WI38 (cell line): ENCODE results near the gene APBA2.

Source experiments
- H3K4me3 ChIP-seq: 2 replicates; pipeline ENCODE4 v1.5.1; 2011; ENCODE audit warnings: low read depth, mild to moderate bottlenecking, control low read depth, low read length
- CTCF ChIP-seq: IDR thresholded peaks from 2 replicates; pipeline ENCODE4 v1.5.1; 2012; ENCODE audit warnings: low read depth, mild to moderate bottlenecking, control low read depth, low read length

APBA2 gene

GRCh38 chr15:28954466-28955159 is 68.8 kb downstream of the APBA2 start:
- TF ChIP-seq CTCF, result no peak
- H3K4me3 ChIP-seq, result no peak overlapping the region

GRCh38 chr15:28955160-28955992 is 69.6 kb downstream of the APBA2 start:
- no peak for TF ChIP-seq CTCF
- no peak overlapping the region for H3K4me3 ChIP-seq

- H3K4me3 ChIP-seq, result no peak overlapping the region
- TF ChIP-seq CTCF, result no peak
These were observed 70.2 kb downstream of the APBA2 start for GRCh38 chr15:28955993-28956421.

- no peak for TF ChIP-seq CTCF
- no peak overlapping the region for H3K4me3 ChIP-seq
These were observed 70.7 kb downstream of the APBA2 start for GRCh38 chr15:28956491-28956890.

- no peak overlapping the region for H3K4me3 ChIP-seq
- TF ChIP-seq CTCF, result no peak
These were observed 72.1 kb downstream of the APBA2 start for GRCh38 chr15:28957606-28958498.

- no peak for TF ChIP-seq CTCF
- H3K4me3 ChIP-seq, result no peak overlapping the region
These were observed 73.6 kb downstream of the APBA2 start for GRCh38 chr15:28959326-28959725.

- no peak overlapping the region for H3K4me3 ChIP-seq
- no peak for TF ChIP-seq CTCF
These were observed 75.2 kb downstream of the APBA2 start for GRCh38 chr15:28960979-28961378.
